Measurements from ENCODE around the gene RYR2. TPM values are rescaled to one million over a fixed set of nuclear protein-coding genes. Genes with fewer than 3 reads are reported as not detected.

The RYR2 gene
- 1 to 10 TPM; 1.2 to 2.0 (median 1.3) TPM for polyA plus RNA-seq (ENCODE audit: insufficient read length in 3 of 3)
- long read RNA-seq, donor 1, result 0 reads
- long read RNA-seq, donor 2, result 0 reads
- long read RNA-seq, donor 3, result 0 reads
- long read RNA-seq, donor 4, result 0 reads
- long read RNA-seq, donor 5, result 0 reads
- long read RNA-seq, donor 6, result 0 reads
- long read RNA-seq, donor 7, result 0 reads
- long read RNA-seq, donor 8, result 0 reads
- long read RNA-seq, donor 9, result 0 reads
- long read RNA-seq, donor 10, result 0 reads
- long read RNA-seq, donor 11, result 0 reads
- long read RNA-seq, donor 12, result 0 reads
- long read RNA-seq, donor 13, result 0 reads
- long read RNA-seq, donor 14, result 0 reads
- long read RNA-seq, donor 15, result 0 reads
- long read RNA-seq, donor 16, result 0 reads

DNA sequence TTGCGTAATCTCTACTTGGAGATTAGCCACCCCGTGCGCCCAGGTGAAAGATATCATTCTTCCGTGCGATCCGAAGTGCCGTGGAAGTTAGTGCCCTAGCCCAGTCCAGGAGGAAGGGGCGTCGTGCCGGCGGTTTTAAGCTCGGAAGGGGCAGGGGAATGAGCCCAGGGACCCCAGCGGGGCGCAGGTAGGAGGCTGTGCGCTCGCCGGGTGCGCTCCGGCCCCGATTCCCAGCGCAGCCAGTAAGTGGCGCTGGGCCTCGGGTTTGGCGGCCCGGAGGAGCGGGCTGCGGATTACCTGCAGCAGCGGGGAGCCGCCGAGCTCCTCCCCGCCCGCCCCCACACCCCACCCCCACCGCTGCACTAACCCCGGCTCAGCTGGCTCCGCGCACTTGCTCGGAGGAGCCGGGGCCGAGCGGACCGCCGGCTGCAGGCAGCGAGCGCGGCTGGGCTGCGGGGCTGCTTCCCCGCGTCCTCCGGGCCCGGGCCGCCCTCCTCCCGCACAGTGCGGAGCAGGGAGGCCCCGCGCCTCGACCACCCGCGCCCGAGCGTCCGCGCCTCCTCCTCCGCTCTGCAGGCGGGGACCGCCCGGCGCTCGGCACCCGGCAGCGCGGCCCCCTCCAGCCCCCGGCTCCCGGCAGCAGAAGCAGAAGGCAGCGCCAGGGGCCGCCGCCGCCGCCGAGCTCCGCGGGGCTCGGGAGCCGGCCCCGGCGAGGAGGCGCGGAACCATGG lies at the start of gene RYR2:
Gene RYR2, plus strand, starts transcription at position 390 of the 731 bp plus-strand sequence. Its CDS starts 338 bp downstream, at position 728.
- DNase-seq, result no peak

GRCh38 chr1:236992449-236992848 lies 49.5 kb upstream of the RYR2 start:
- DNase-seq, result no peak

GRCh38 chr1:236994450-236994849 lies 47.5 kb upstream of the RYR2 start:
- DNase-seq, result no peak

- DNase-seq, result no peak
These were observed 44.6 kb upstream of the RYR2 start for GRCh38 chr1:236997361-236997760.

DNA sequence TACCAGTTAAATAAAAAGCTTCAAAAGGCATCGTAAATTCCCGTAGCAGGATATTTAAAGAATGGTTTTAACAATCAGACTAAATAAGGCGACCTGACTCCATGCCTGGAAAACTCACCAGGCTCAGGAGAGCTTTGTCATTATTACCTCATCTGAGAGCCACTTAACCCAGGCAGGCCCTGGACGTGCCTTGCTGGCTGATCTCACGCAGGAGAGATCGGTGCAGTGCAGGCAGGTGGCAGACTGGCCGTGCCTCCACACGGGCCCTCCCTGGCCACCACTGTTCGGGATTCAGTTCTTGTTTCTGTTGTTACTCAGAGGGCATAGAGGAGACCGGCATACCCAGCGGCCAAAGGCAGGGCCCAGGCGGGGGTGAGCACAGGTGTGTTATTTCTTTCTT lies 44.1 kb upstream of the RYR2 start:
- DNase-seq, result no peak

GRCh38 chr1:236998546-236998945 lies 43.4 kb upstream of the RYR2 start:
- no peak for DNase-seq

DNA sequence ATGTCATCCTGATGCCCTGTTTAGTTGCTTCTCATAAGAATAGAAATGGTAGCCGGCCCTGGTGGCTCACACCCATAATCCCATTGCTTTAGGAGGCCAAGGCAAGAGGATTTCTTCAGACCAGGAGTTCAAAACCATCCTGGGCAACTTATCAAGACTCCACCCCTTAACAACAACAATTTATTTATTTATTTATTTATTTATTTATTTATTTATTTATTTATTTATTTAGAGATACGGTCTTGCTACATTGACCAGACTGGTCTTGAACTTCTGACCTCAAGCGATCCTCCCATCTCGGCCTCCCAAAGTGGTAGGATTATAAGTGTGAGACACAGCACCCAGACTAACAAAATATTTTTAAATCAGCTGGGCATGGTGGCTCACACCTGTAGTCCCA lies 41.8 kb upstream of the RYR2 start:
- no peak for DNase-seq

GRCh38 chr1:237003516-237003915 lies 38.5 kb upstream of the RYR2 start:
- DNase-seq, result no peak

GRCh38 chr1:237004116-237004515 lies 37.9 kb upstream of the RYR2 start, which contains the start of gene MT1HL1:
MT1HL1 (minus strand) TSS chr1:237004441; CDS start chr1:237004372, 69 bp downstream.
- no peak for DNase-seq

DNA sequence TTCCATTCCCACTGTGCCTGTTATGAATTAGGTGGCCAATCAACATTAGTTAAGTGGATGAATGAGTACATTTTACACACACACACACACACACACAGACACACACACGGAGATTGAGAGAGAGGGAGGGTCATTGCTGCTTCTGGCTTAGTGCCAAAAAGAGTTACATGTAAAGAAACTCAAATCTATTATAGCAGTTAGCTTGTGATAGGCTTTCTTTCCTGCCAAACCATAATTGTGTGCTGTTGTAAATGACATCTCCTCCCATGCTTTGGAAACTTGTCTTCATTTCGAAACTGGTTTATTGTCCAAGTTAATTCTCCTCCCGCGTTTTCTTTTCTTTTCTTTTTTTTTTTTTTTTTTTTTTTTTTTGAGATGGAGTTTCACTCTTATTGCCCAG lies 36.3 kb upstream of the RYR2 start:
- DNase-seq, result no peak

DNA sequence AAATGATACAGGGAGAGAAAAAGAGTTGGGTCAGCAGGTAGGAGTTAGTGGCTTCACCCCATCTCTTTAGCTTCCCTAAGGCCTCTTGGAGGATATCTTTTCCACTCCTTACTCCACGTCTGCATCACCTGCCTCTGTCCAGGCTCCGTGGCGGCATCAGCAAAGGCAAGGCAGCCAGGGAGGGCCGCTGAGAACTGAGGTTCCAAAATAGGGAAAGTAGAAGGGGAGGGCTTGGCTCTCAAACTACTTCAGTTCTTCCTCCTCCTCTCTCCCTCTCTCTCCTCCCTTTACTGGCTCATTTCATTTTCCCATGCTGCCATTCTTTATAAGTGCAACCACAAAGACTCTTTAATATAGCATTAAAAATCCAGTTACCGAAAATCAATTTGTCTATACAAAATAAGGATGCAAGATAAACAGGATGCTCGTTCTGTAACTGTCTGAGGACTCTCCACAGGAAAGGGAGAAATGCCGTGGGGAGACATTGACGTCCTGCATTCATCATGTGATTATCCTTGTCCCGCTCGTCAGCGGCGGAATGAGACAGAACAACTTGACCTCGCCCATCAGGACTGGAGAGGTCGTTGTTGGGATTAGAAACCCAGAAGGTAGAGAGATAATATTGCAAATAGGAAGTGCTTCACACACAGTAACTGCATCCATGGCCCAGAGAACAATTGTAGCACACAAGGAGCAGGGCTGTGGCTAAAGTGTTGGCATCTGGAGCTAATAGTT lies 34.7 kb upstream of the RYR2 start:
- DNase-seq, result no peak

DNA sequence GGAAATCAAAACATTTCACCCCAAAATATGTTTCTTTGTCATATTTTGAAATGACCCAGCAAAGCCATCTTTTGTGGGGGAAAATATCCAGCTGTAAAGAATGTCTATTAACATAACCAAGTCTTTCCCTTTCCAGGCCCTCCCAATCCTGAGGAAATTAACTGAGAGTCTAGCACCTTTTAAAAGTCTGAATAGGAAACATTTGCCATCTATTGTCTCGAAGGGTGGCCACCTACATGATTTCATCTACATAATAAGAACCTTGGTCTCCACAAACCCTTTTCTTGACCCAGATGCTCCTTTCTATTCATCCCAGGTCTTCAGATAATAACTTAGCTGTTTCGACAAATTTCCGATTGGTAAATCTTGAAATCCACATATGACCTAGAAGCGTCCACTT lies 32.4 kb upstream of the RYR2 start:
- DNase-seq, result no peak

- DNase-seq, result no peak
These were observed 30.6 kb upstream of the RYR2 start for GRCh38 chr1:237011432-237011831.

DNA sequence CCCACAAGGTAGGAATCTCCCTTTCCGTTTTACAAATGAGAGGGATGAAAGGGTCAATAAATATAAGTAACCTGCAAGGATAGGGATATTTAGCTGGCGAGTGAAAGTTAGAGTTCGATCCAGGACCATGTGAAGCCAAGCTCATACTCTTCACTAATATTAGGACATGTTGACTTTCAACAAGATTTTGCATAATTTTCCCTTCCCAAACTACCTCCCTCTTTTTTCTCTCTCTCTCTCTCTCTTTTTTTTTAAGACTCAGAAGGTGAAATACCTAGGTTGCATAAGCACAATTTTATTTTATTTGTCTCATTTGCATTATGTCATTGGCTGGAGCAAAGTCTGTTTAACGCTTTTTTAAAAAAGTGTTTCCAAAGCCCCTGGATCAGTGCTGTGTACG lies 29.6 kb upstream of the RYR2 start:
- DNase-seq, result no peak

DNA sequence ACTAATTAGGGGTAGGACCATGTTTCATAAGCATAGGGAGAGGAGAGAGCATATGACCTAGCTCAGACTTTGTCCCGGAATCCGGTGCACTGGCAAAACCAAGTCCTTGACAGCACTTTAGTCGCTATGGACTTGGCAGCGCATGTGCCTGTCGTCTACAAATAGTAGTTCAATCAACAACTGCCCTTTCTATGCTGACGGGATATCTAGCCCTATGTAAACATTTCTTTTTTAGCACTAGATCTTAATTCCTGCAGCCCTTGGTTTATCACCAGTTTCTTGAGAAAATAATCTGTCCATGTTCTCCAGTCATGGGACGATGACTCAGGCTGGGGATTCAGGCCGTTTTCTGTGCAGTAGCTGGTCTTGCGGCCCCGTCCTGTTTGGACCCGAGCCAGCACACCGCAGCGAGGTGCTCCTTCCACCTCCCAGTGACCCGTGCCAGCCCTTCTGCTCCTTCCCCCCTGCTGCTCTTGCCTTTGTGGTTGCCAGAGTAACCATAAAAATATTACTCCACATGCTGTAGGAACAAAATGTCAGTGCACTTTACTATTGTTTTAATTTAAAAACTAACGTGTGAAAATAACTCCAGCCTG lies 29.1 kb upstream of the RYR2 start:
- no peak for DNase-seq

DNA sequence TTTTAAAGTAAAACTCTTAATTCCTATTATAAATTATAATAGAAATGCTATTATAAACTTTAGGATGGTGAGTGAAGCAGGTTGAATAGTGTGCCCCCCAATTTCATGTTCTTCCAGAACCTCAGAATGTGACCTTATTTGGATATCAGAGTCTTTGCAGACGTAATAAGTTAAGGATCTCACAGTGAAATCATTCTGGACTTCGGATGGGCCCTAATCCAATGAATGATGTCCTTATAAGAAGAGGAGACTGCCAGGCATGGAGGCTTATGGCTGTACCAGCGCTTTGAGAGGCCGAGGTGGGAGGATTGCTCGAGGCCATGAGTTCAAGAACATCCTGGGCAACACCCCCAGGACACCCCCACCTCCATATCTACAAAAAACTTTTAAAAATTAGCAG lies 28.4 kb upstream of the RYR2 start:
- no peak for DNase-seq

- DNase-seq, result no peak
These were observed 25.4 kb upstream of the RYR2 start for GRCh38 chr1:237016626-237017025.

DNA sequence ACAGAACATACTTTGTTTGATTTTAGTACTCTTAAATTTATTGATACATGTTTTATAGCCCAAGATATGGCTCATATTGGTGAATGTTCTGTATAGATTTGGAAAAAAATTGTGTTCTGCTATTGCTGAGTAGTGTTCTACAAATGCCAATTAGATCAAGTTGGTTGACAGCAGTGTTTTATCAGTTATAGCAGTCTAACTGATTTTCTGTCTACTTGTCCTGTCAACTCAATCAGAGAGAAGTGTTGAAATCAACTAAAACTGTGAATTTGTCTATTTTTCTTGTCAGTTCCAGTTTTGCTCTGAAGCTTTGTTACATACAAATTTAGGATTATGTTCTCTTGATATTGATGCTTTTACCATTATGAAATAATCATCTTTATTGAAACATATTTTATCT lies 23.1 kb upstream of the RYR2 start:
- DNase-seq, result no peak

DNA sequence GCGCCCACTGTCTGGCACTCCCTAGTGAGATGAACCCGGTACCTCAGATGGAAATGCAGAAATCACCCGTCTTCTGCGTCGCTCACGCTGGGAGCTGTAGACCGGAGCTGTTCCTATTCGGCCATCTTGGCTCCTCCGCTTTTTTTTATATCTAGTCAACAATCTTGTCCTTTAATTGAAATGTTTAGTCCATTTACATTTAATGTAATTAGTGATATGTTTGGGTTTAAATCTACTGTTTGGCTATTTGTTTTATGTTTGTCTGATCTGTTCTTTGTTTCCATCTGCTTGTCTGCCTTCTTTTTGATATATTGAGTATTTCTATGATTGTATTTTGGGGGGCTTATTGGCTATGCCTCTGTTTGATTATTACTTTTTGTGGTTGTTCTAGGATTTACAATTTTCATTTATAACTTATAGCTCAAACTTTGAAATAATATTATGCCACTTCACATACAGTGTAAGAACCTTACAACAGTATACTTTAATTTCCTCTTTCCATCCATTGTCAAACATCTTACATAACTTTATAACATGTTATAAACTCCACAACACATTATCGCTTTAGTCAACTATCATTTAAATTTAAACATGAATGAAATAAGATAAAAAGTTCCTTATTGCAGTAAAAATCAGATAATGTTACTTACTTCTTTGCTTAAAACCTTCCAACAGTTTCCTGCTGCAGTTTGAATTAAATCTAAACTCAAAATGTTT lies 16.5 kb upstream of the RYR2 start:
- DNase-seq, result no peak

DNA sequence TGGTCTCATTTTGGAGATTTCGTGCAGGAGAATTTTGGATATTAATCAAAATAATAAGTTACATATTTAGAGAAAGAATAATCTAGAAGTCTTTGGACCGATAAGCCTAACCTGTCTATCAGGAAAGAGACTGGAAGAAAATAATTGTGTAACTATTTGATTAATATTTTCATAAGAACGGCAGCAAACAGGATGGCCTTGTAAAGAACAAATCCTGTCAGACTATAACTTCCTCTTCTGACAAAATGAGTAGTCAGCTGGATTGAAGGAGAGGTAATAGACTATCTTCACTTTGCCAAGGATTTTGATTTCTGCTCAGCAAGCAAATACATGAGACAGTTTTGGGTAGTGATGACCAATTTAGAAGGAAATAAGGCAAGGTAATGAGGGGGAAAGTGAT lies 12.7 kb upstream of the RYR2 start:
- no peak for DNase-seq

- DNase-seq, result no peak
These were observed 12.0 kb upstream of the RYR2 start for GRCh38 chr1:237029850-237030535.
